Upper lobe of left lung (tissue), 4 donors: ENCODE data around the gene ARHGEF19.
A peak's percentile ranks its signal among the peaks of the same experiment; 100 is the strongest.

ENCODE experiments used
- CTCF ChIP-seq, 6 experiments: fragments of 450-650 bp in 4 of 6; fragments of 200-600 bp in 2 of 6; sonication (generic) in 2 of 6; IDR thresholded peaks; one replicate each; pipeline ENCODE4 v1.5.1; 2016 to 2019; ENCODE audit warnings: antibody characterized with exemption in 6 of 6
- POLR2A ChIP-seq, 4 donors: fragments of 450-650 bp; IDR thresholded peaks; one replicate each; pipeline ENCODE4 v1.5.1; 2016 to 2017; ENCODE audit warnings: antibody characterized with exemption in 4 of 4, mild to moderate bottlenecking in 2 of 4

GRCh38 chr1:16212251-16212961 lies at the start of gene ARHGEF19:
- TF ChIP-seq CTCF (IDR thresholded peaks at IDR 0.05) (no peak), POLR2A (IDR thresholded peaks at IDR 0.05) (peak in 1 of 4 donors; percentile 42)
